Measurements from ENCODE around the gene CDKN1A.

Gene CDKN1A

GRCh38 chr6:36716476-36717093 lies 38.1 kb downstream of the CDKN1A start:
- H3K9ac ChIP-seq (ENCODE audit: low read length) = no peak overlapping the region
- H2AFZ ChIP-seq (ENCODE audit: low read length) = no peak overlapping the region
- no peaks in the 10 kb centered on the region for H3K79me2 ChIP-seq (ENCODE audit: low read length)
- DNase-seq = no peak
- H4K20me1 ChIP-seq (ENCODE audit: insufficient read depth, low read length) = no peaks in the 10 kb centered on the region
- H3K27ac ChIP-seq (ENCODE audit: low read length) = no peak overlapping the region
- H3F3A ChIP-seq (ENCODE audit: insufficient read depth, low read length) = no peaks in the 10 kb centered on the region
- no peak overlapping the region for H3K4me3 ChIP-seq (ENCODE audit: low read length)
- no peaks in the 10 kb centered on the region for H3K4me1 ChIP-seq (ENCODE audit: low read length)
- H3K9me3 ChIP-seq (replicated peaks; ENCODE audit: insufficient read depth, low read length) = no peaks in the 10 kb centered on the region
- H3K9me2 ChIP-seq (replicated peaks; ENCODE audit: insufficient read depth, low read length) = no peaks in the 10 kb centered on the region
- TF ChIP-seq EZH2phosphoT487 (IDR thresholded peaks at IDR 0.05; ENCODE audit: low read length) = no peak
- H3K4me2 ChIP-seq (ENCODE audit: low read depth, low read length) = no peak overlapping the region
- no peaks in the 10 kb centered on the region for H3K27me3 ChIP-seq (replicated peaks; ENCODE audit: insufficient read depth, low read length)
- no peaks in the 10 kb centered on the region for H3K36me3 ChIP-seq (replicated peaks; ENCODE audit: insufficient read depth, low read length)

- Histone ChIP-seq H3K9me3 (replicated peaks; ENCODE audit: insufficient read depth, low read length) (no peaks in the 10 kb centered on the region), H3K36me3 (replicated peaks; ENCODE audit: insufficient read depth, low read length) (no peaks in the 10 kb centered on the region), H3K79me2 (ENCODE audit: low read length) (no peaks in the 10 kb centered on the region), H2AFZ (ENCODE audit: low read length) (no peak overlapping the region), H3K4me2 (ENCODE audit: low read depth, low read length) (no peak overlapping the region), H4K20me1 (ENCODE audit: insufficient read depth, low read length) (no peaks in the 10 kb centered on the region), H3K4me1 (ENCODE audit: low read length) (no peaks in the 10 kb centered on the region), H3K27me3 (replicated peaks; ENCODE audit: insufficient read depth, low read length) (no peaks in the 10 kb centered on the region), H3K27ac (ENCODE audit: low read length) (no peak overlapping the region), H3K9me2 (replicated peaks; ENCODE audit: insufficient read depth, low read length) (no peaks in the 10 kb centered on the region), H3K9ac (ENCODE audit: low read length) (no peak overlapping the region), H3F3A (ENCODE audit: insufficient read depth, low read length) (no peaks in the 10 kb centered on the region), H3K4me3 (ENCODE audit: low read length) (no peak overlapping the region)
- DNase-seq = no peak
- TF ChIP-seq EZH2 (optimal IDR thresholded peaks at IDR 0.05; ENCODE audit: low read depth, low read length) = no peak
- TF ChIP-seq CTCF (IDR thresholded peaks at IDR 0.05; ENCODE audit: low read length) = no peak
- no peak for TF ChIP-seq EZH2phosphoT487 (IDR thresholded peaks at IDR 0.05; ENCODE audit: low read length)
Measured at GRCh38 chr6:36717231-36717825, 38.8 kb downstream of the CDKN1A start.

DNA sequence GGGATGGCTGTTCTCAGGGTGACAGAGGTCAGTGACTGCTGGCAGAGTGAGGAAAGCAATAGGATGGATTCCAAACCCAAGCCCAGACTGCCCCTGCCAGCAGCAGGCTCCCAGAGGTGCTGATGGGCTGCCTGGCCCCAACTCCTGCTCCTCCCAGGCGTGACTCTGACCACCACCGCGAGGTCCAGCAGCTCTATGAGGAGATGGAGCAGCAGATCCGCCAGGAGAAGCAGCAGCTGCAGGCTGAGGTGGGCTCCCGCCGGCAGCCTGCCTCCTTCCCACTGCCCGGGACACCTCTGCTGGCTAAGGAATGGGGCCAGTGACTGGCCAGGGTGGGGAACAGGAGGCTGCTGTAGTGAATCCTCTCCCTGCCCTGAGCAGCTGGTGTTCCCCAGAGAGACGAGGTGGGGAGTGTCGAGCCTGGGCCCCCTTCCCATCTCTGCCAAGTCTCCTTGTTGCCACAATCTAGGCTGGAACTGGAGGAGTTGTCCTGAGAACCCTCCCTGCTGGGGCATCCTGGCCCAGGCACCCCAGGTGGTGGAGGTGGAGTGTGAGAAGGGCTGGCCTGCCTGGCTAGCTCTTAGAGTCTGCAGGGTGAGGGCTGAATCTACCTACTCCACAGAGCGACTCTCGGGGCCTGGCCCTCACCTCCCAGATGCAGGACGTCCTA lies 39.5 kb downstream of the CDKN1A start:
- no peak for DNase-seq
- Histone ChIP-seq H3K9me3 (replicated peaks; ENCODE audit: insufficient read depth, low read length) (no peaks in the 10 kb centered on the region), H3K27me3 (replicated peaks; ENCODE audit: insufficient read depth, low read length) (no peaks in the 10 kb centered on the region)

More for the DNA sequence above, 39.5 kb downstream of the CDKN1A start:
- Histone ChIP-seq H3K9ac (ENCODE audit: low read length) (no peak overlapping the region), H3K4me1 (ENCODE audit: low read length) (no peaks in the 10 kb centered on the region), H3K36me3 (replicated peaks; ENCODE audit: insufficient read depth, low read length) (no peaks in the 10 kb centered on the region), H3K79me2 (ENCODE audit: low read length) (no peaks in the 10 kb centered on the region), H3K4me3 (ENCODE audit: low read length) (no peak overlapping the region), H4K20me1 (ENCODE audit: insufficient read depth, low read length) (no peaks in the 10 kb centered on the region), H3K9me2 (replicated peaks; ENCODE audit: insufficient read depth, low read length) (no peaks in the 10 kb centered on the region), H3F3A (ENCODE audit: insufficient read depth, low read length) (no peaks in the 10 kb centered on the region), H3K27ac (ENCODE audit: low read length) (no peak overlapping the region), H3K4me2 (ENCODE audit: low read depth, low read length) (no peak overlapping the region), H2AFZ (ENCODE audit: low read length) (no peak overlapping the region)
- TF ChIP-seq EZH2 (optimal IDR thresholded peaks at IDR 0.05; ENCODE audit: low read depth, low read length) (no peak), CTCF (IDR thresholded peaks at IDR 0.05; ENCODE audit: low read length) (no peak), EZH2phosphoT487 (IDR thresholded peaks at IDR 0.05; ENCODE audit: low read length) (no peak)

Data from MM.1S (cell line).